Hepatocyte (in vitro differentiated cells): ENCODE results near the gene NOP56.
"Not testable (repeated sequence)": the region's sequence is repeated elsewhere in the genome, so short reads cannot be mapped to it uniquely, and the experiment has no call there.

Experiments
- EZH2 ChIP-seq: fragments of 200-600 bp; sonication (generic); IDR thresholded peaks from 2 replicates; pipeline ENCODE4 v1.6.1; 2016; ENCODE audit warnings: antibody characterized with exemption, mild to moderate bottlenecking, borderline replicate concordance
- TF ChIP-seq, protein P1 (sequence below): fragments of 200-600 bp; sonication (generic); IDR thresholded peaks from 2 replicates; pipeline ENCODE4 v1.5.1; 2016; ENCODE audit warnings: antibody characterized with exemption, mild to moderate bottlenecking; ENCODE audit not compliant: poor library complexity

DNA sequence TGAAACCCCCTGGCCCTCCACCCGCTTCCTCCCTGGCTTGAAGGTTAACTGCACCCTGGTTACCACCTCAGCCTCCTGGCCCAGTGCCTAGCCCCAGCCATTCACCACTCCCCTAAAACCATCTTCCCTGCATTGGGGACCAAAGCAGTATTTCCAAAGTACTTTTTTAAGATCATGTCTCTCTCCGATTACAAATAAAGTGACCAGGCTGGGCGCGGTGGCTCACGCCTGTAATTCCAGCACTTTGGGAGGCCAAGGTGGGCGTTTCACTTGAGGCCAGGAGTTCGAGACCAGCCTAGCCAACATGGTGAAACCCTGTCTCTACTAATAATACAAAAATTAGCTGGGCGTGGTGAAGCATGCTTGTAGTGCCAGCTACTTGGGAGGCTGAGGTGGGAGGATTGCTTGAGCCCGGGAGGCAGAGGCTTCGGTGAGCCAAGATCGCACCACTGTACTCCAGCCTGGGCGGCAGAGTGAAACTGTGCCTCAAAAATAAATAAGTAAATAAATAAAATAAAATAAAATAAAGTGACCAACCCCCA lies 43.6 kb downstream of the NOP56 start:
- TF ChIP-seq, protein P1, sequence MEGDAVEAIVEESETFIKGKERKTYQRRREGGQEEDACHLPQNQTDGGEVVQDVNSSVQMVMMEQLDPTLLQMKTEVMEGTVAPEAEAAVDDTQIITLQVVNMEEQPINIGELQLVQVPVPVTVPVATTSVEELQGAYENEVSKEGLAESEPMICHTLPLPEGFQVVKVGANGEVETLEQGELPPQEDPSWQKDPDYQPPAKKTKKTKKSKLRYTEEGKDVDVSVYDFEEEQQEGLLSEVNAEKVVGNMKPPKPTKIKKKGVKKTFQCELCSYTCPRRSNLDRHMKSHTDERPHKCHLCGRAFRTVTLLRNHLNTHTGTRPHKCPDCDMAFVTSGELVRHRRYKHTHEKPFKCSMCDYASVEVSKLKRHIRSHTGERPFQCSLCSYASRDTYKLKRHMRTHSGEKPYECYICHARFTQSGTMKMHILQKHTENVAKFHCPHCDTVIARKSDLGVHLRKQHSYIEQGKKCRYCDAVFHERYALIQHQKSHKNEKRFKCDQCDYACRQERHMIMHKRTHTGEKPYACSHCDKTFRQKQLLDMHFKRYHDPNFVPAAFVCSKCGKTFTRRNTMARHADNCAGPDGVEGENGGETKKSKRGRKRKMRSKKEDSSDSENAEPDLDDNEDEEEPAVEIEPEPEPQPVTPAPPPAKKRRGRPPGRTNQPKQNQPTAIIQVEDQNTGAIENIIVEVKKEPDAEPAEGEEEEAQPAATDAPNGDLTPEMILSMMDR, result not testable (repeated sequence)
- not testable (repeated sequence) for TF ChIP-seq EZH2
